GM23248 (cell line): ENCODE measurements around the gene TPRG1. TPM values are rescaled to one million over a fixed set of nuclear protein-coding genes. Genes with fewer than 3 reads are reported as not detected.

Source experiments
- DNase-seq: peaks from one replicate; pipeline ENCODE4 v3.0.0-alpha.2; 2015
- H2AFZ ChIP-seq: fragments of 200-600 bp; sonication (generic); 2 replicates; pipeline ENCODE4 v1.6.1; 2016; ENCODE audit warnings: antibody characterized with exemption
- H3F3A ChIP-seq: fragments of 200-600 bp; sonication (generic); 2 replicates; pipeline ENCODE4 v1.6.1; 2016; ENCODE audit warnings: mild to moderate bottlenecking, antibody characterized with exemption, mixed run types; ENCODE audit not compliant: insufficient read depth
- H3K27ac ChIP-seq: fragments of 200-600 bp; sonication (generic); 2 replicates; pipeline ENCODE4 v1.5.1; 2016; ENCODE audit warnings: mild to moderate bottlenecking
- H3K27me3 ChIP-seq: fragments of 200-600 bp; sonication (generic); replicated peaks from 2 replicates; pipeline ENCODE4 v1.6.1; 2016; ENCODE audit warnings: mild to moderate bottlenecking; ENCODE audit not compliant: insufficient read depth
- H3K36me3 ChIP-seq: fragments of 200-600 bp; sonication (generic); 2 replicates; pipeline ENCODE4 v1.6.1; 2016; ENCODE audit warnings: low read depth, mild to moderate bottlenecking
- H3K4me1 ChIP-seq: fragments of 200-600 bp; sonication (generic); 2 replicates; pipeline ENCODE4 v1.6.1; 2016; ENCODE audit warnings: mild to moderate bottlenecking; ENCODE audit not compliant: insufficient read depth
- H3K4me2 ChIP-seq: fragments of 200-600 bp; sonication (generic); one replicate; pipeline ENCODE4 v1.6.1; 2016; ENCODE audit warnings: mild to moderate bottlenecking; ENCODE audit not compliant: unreplicated experiment
- H3K4me3 ChIP-seq: fragments of 200-600 bp; sonication (generic); 2 replicates; pipeline ENCODE4 v1.5.1; 2016; ENCODE audit warnings: mild to moderate bottlenecking
- H3K79me2 ChIP-seq: fragments of 200-600 bp; sonication (generic); 2 replicates; pipeline ENCODE4 v1.6.1; 2016; ENCODE audit warnings: mild to moderate bottlenecking; ENCODE audit not compliant: insufficient read depth
- H3K9ac ChIP-seq: fragments of 200-600 bp; sonication (generic); 2 replicates; pipeline ENCODE4 v1.6.1; 2016; ENCODE audit warnings: mild to moderate bottlenecking
- H3K9me2 ChIP-seq: fragments of 200-600 bp; sonication (generic); 2 replicates; pipeline ENCODE4 v1.6.1; 2016; ENCODE audit warnings: mixed run types, mild to moderate bottlenecking, moderate library complexity; ENCODE audit not compliant: insufficient read depth
- H3K9me3 ChIP-seq: fragments of 200-600 bp; sonication (generic); one replicate; pipeline ENCODE4 v1.6.1; 2017; ENCODE audit warnings: low read depth
- H4K20me1 ChIP-seq: fragments of 200-600 bp; sonication (generic); 2 replicates; pipeline ENCODE4 v1.6.0; 2016; ENCODE audit not compliant: insufficient read depth
- EZH2 ChIP-seq: fragments of 200-600 bp; sonication (generic); IDR thresholded peaks from 2 replicates; pipeline ENCODE4 v1.6.1; 2018; ENCODE audit warnings: antibody characterized with exemption, mild to moderate bottlenecking; ENCODE audit not compliant: insufficient read depth, poor library complexity, severe bottlenecking
- EZH2phosphoT487 ChIP-seq: fragments of 200-600 bp; sonication (generic); IDR thresholded peaks from 2 replicates; pipeline ENCODE4 v1.6.1; 2018; ENCODE audit warnings: antibody characterized with exemption, moderate library complexity, mild to moderate bottlenecking, low read depth; ENCODE audit not compliant: insufficient read depth
- WGBS, 2 experiments: methylation state at CpG; one replicate each; pipeline ENCODE4 v1.1.6; 2015 to 2017; ENCODE audit warnings: low lambda C conversion rate in 2 of 2, low coverage in 1 of 2; ENCODE audit errors: missing lambda C conversion rate in 2 of 2; 5-methylcytosine and 5-hydroxymethylcytosine counted together
- in situ Hi-C: fragments of 300-500 bp; cut with MboI; formaldehyde crosslinking; loops from 2 replicates; pipeline ENCODE4 v1.15.0; 2020
- polyA plus RNA-seq: library from polyadenylated mRNA; unstranded; fragments of >200 nt; fragmentation: Nextera tagmentation; extraction: Ambion mirVana; gene quantifications from 2 replicates; pipeline ENCODE4 v1.2.1, GENCODE V29; 2016
- total RNA-seq: library from RNA; depleted of rRNA; stranded (reverse); fragments of >200 nt; shearing (Covaris generic); gene quantifications from 2 replicates; pipeline ENCODE4 v1.2.3, GENCODE V29; 2014

The TPRG1 gene
- total and polyA plus RNA-seq, 2 experiments from 2014 or later: not detected

DNA sequence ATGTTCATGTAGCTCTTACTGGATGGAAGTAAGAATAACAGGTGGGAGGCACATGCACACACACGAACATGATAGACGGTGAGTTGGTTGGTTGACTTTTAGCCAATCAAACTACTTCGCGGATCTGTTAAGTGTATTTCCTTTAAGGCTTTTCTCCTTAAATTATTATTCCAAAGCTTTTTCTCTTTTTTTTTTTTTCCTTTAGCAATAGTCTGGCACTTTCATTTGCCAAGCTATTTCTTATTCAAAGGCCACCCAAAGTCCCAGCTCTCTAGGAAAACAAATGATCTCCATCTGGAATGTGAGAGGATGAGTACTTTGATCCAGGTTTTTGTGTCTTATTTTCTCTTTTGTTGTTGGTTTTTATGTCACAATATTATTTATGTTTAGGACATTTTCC lies 141.1 kb downstream of the TPRG1 start:
- H3K36me3 ChIP-seq: no peaks in the 10 kb centered on the region
- TF ChIP-seq EZH2 (no peak), EZH2phosphoT487 (no peak)
- H3K79me2 ChIP-seq: no peaks in the 10 kb centered on the region
- H3K9ac ChIP-seq: no peak overlapping the region
- H3K9me3 ChIP-seq: no peaks in the 10 kb centered on the region
- no peaks in the 10 kb centered on the region for H3K4me1 ChIP-seq
- no peaks in the 10 kb centered on the region for H3K27me3 ChIP-seq
- WGBS, 2 experiments: 32 to 37% methylated on average over 4 of the region's 4 CpGs
- H3K9me2 ChIP-seq: 0 out of 2 replicates have a peak, but pooled peaks cover 4% of the 10 kb centered on the region
- in situ Hi-C loops: no loop called here
- no peak overlapping the region for H3K4me2 ChIP-seq
- no peak overlapping the region for H2AFZ ChIP-seq
- H3F3A ChIP-seq: no peaks in the 10 kb centered on the region
- no peaks in the 10 kb centered on the region for H4K20me1 ChIP-seq
- H3K4me3 ChIP-seq: no peak overlapping the region
- H3K27ac ChIP-seq: no peak overlapping the region
- DNase-seq: no peak

GRCh38 chr3:189316296-189317019 lies 144.7 kb downstream of the TPRG1 start:
- Histone ChIP-seq H3K27ac (no peak overlapping the region), H3K9ac (no peak overlapping the region)

GRCh38 chr3:189317911-189318310 lies 146.1 kb downstream of the TPRG1 start:
- Histone ChIP-seq H3K27ac (no peak overlapping the region), H4K20me1 (no peaks in the 10 kb centered on the region), H3K9ac (no peak overlapping the region), H3K4me1 (no peaks in the 10 kb centered on the region), H3K36me3 (no peaks in the 10 kb centered on the region), H3K4me3 (no peak overlapping the region), H3K27me3 (no peaks in the 10 kb centered on the region; the same call in 1 of the 2 replicates), H3F3A (no peaks in the 10 kb centered on the region), H3K79me2 (no peaks in the 10 kb centered on the region), H3K9me3 (no peaks in the 10 kb centered on the region), H2AFZ (no peak overlapping the region), H3K4me2 (no peak overlapping the region), H3K9me2 (0 out of 2 replicates have a peak, but pooled peaks cover 4% of the 10 kb centered on the region)
- 97 to 100% methylated on average over 3 of the region's 3 CpGs for WGBS, 2 experiments
- in situ Hi-C loops: no loop called here
- no peak for DNase-seq
- TF ChIP-seq EZH2phosphoT487 (no peak), EZH2 (no peak)

More at GRCh38 chr3:189316296-189317019, 144.7 kb downstream of the TPRG1 start:
- in situ Hi-C loops: no loop called here
- no peaks in the 10 kb centered on the region for H3K79me2 ChIP-seq
- no peaks in the 10 kb centered on the region for H3F3A ChIP-seq
- no peak for TF ChIP-seq EZH2
- no peak for TF ChIP-seq EZH2phosphoT487
- WGBS, 2 experiments: 87 to 91% methylated on average over 6 of the region's 6 CpGs
- H2AFZ ChIP-seq: no peak overlapping the region
- H3K36me3 ChIP-seq: no peaks in the 10 kb centered on the region
- H3K4me2 ChIP-seq: no peak overlapping the region
- no peak for DNase-seq
- H3K4me3 ChIP-seq: no peak overlapping the region
- no peaks in the 10 kb centered on the region for H4K20me1 ChIP-seq
- H3K4me1 ChIP-seq: no peaks in the 10 kb centered on the region
- no peaks in the 10 kb centered on the region for H3K9me3 ChIP-seq
- H3K9me2 ChIP-seq: 0 out of 2 replicates have a peak, but pooled peaks cover 4% of the 10 kb centered on the region
- H3K27me3 ChIP-seq: no peaks in the 10 kb centered on the region

DNA sequence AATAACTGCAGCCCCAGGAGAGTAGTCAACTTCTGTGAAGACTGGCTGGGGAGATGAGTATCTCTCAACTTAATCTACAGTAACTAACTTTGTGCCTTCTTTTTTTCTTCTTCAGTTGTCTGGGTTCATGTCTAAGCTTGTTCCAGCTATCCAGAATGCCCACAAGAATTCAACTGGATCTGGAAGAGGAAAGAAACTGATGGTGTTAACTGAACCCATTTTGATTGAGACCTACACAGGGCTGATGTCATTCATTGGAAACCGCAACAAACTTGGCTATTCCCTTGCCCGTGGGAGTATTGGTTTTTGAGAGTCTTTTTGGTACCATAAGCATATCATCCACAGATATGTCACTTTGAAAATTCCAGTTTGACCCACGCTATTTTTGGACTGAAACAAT lies 148.7 kb downstream of the TPRG1 start:
- in situ Hi-C loops: no loop called here
- H3K27ac ChIP-seq: no peak overlapping the region
- H3F3A ChIP-seq: peaks cover 21% of the 10 kb centered on the region
- H4K20me1 ChIP-seq: no peaks in the 10 kb centered on the region
- H3K9me2 ChIP-seq: no peaks in the 10 kb centered on the region; the same call in none of the 2 replicates
- H3K4me3 ChIP-seq: no peak overlapping the region
- no peak for TF ChIP-seq EZH2
- WGBS, 2 experiments: 77 to 81% methylated on average over 3 of the region's 3 CpGs
- no peak overlapping the region for H3K9ac ChIP-seq
- DNase-seq: no peak
- no peaks in the 10 kb centered on the region for H3K36me3 ChIP-seq
- no peaks in the 10 kb centered on the region for H3K9me3 ChIP-seq
- H3K27me3 ChIP-seq: no peaks in the 10 kb centered on the region; the same call in 1 of the 2 replicates
- H2AFZ ChIP-seq: no peak overlapping the region
- no peak overlapping the region for H3K4me2 ChIP-seq
- H3K79me2 ChIP-seq: no peaks in the 10 kb centered on the region
- peaks cover 22% of the 10 kb centered on the region for H3K4me1 ChIP-seq
